Vagina (tissue), 2 donors: ENCODE data around the gene OR1S2. TPM values are rescaled to one million over a fixed set of nuclear protein-coding genes. Genes with fewer than 3 reads are reported as not detected.

Experiments used
- DNase-seq, 2 donors: peaks; one replicate each; pipeline ENCODE4 v3.0.0-alpha.2; 2017; ENCODE audit errors: extremely low spot score in 2 of 2
- H3K27ac ChIP-seq: fragments of 200-600 bp; sonication (generic); one replicate; pipeline ENCODE4 v1.5.1; 2019
- H3K27me3 ChIP-seq: fragments of 200-600 bp; sonication (generic); one replicate; pipeline ENCODE4 v1.5.1; 2019
- H3K36me3 ChIP-seq, 2 donors: fragments of 200-600 bp; sonication (generic); one replicate each; pipeline ENCODE4 v1.5.1; 2017 to 2019
- H3K4me1 ChIP-seq: fragments of 200-600 bp; sonication (generic); one replicate; pipeline ENCODE4 v1.5.1; 2019
- H3K4me3 ChIP-seq, 2 donors: fragments of 200-600 bp; sonication (generic); 1 replicate in 1 of 2; 2 replicates in 1 of 2; pipeline ENCODE4 v1.5.1; 2016 to 2019
- H3K9me3 ChIP-seq: fragments of 200-600 bp; sonication (generic); one replicate; pipeline ENCODE4 v1.5.1; 2019
- CTCF ChIP-seq, 3 experiments: fragments of 450-650 bp in 2 of 3; fragments of 200-600 bp in 1 of 3; sonication (generic) in 1 of 3; IDR thresholded peaks; one replicate each; pipeline ENCODE4 v1.5.1; 2017 to 2019; ENCODE audit warnings: antibody characterized with exemption in 3 of 3, mild to moderate bottlenecking in 2 of 3, moderate library complexity in 2 of 3
- POLR2A ChIP-seq, 2 donors: fragments of 450-650 bp; IDR thresholded peaks; one replicate each; pipeline ENCODE4 v1.6.1; 2017; ENCODE audit warnings: antibody characterized with exemption in 2 of 2, mild to moderate bottlenecking in 2 of 2, moderate library complexity in 2 of 2
- POLR2AphosphoS5 ChIP-seq, 2 donors: sonication (generic); formaldehyde crosslinking; IDR thresholded peaks; one replicate each; pipeline ENCODE4 v1.9.0; 2017; ENCODE audit warnings: antibody characterized with exemption in 2 of 2, mild to moderate bottlenecking in 2 of 2, low read depth in 1 of 2; ENCODE audit not compliant: insufficient read depth in 1 of 2
- intact Hi-C: fragments of 100-400 bp; cut with DNase I; formaldehyde crosslinking; loops from one replicate; pipeline ENCODE4 v1.15.1; 2023
- total RNA-seq: library from RNA; depleted of rRNA; stranded (reverse); fragments of >200 nt; gene quantifications from one replicate; pipeline ENCODE4 v1.2.3, GENCODE V29; 2016

Gene OR1S2
- total RNA-seq, 1 donor from 2014 or later, result not detected

GRCh38 chr11:58164990-58165389 lies 39.0 kb downstream of the OR1S2 start:
- Histone ChIP-seq H3K36me3 (no peaks in the 10 kb centered on the region), H3K4me1 (no peaks in the 10 kb centered on the region), H3K27me3 (no peaks in the 10 kb centered on the region), H3K4me3 (no peak overlapping the region), H3K27ac (no peak overlapping the region), H3K9me3 (no peaks in the 10 kb centered on the region)
- no peak for DNase-seq
- TF ChIP-seq POLR2AphosphoS5 (IDR thresholded peaks at IDR 0.05; ENCODE audit: insufficient read depth in 1 of 2, low read depth in 1 of 2) (no peak), CTCF (IDR thresholded peaks at IDR 0.05) (no peak), POLR2A (IDR thresholded peaks at IDR 0.05) (no peak)
- intact Hi-C loops, result no loop called here

GRCh38 chr11:58164389-58164788 lies 39.6 kb downstream of the OR1S2 start:
- intact Hi-C loops, result no loop called here
- TF ChIP-seq POLR2A (IDR thresholded peaks at IDR 0.05) (no peak), CTCF (IDR thresholded peaks at IDR 0.05) (no peak), POLR2AphosphoS5 (IDR thresholded peaks at IDR 0.05; ENCODE audit: insufficient read depth in 1 of 2, low read depth in 1 of 2) (no peak)
- no peaks in the 10 kb centered on the region for H3K27me3 ChIP-seq
- H3K36me3 ChIP-seq, result no peaks in the 10 kb centered on the region
- H3K27ac ChIP-seq, result no peak overlapping the region
- no peaks in the 10 kb centered on the region for H3K9me3 ChIP-seq
- DNase-seq, result no peak
- H3K4me1 ChIP-seq, result no peaks in the 10 kb centered on the region
- no peak overlapping the region for H3K4me3 ChIP-seq

Other genes with a start within 250 kb of the OR1S2 start
- not detected for gene OR9Q1, start 180.3 kb downstream of the OR1S2 start, total RNA-seq
- gene OR6Q1, start 173.2 kb downstream of the OR1S2 start, total RNA-seq, result not detected
- not detected for gene OR9I1, start 78.6 kb downstream of the OR1S2 start, total RNA-seq
- not detected for gene OR9Q2, start 15.1 kb downstream of the OR1S2 start, total RNA-seq
- gene OR1S1, start 8.6 kb upstream of the OR1S2 start, total RNA-seq, result not detected
- not detected for gene OR10Q1, start 24.8 kb upstream of the OR1S2 start, total RNA-seq
- gene OR10W1, start 64.1 kb upstream of the OR1S2 start, total RNA-seq, result not detected
- gene OR5B17, start 154.9 kb upstream of the OR1S2 start, total RNA-seq, result not detected
- gene OR5B3, start 202.7 kb upstream of the OR1S2 start, total RNA-seq, result not detected
- gene OR5B2, start 224.0 kb upstream of the OR1S2 start, total RNA-seq, result not detected
- not detected for gene OR5B12, start 238.1 kb upstream of the OR1S2 start, total RNA-seq